Measurements from ENCODE around the gene LYRM4.

Gene LYRM4

DNA sequence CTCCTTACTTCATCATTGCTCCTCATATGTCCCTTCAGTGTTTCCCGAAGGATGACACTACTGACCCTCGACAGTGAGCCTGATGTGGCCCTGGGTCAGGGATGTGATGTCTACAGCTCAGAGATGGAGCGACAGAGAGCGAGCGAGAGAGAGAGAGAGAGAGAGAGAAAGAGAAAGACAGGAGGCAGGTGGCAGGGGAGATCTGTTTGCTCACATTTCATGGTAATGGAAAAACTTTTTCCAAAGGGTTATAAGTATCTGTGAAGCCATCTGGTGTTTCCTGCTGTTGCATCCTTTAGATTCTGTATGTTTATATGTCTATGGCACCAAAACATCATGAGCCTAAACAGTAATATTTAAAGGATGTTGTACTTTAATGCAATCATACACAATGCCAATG, 98.4 kb downstream of the LYRM4 start:
- H3K4me3 ChIP-seq (ENCODE audit: low read depth, low read length) = no peak overlapping the region
- POLR2A ChIA-PET = no interaction called here
- no peak for DNase-seq (ENCODE audit: low read depth, low spot score)
- TF ChIP-seq, protein P1, sequence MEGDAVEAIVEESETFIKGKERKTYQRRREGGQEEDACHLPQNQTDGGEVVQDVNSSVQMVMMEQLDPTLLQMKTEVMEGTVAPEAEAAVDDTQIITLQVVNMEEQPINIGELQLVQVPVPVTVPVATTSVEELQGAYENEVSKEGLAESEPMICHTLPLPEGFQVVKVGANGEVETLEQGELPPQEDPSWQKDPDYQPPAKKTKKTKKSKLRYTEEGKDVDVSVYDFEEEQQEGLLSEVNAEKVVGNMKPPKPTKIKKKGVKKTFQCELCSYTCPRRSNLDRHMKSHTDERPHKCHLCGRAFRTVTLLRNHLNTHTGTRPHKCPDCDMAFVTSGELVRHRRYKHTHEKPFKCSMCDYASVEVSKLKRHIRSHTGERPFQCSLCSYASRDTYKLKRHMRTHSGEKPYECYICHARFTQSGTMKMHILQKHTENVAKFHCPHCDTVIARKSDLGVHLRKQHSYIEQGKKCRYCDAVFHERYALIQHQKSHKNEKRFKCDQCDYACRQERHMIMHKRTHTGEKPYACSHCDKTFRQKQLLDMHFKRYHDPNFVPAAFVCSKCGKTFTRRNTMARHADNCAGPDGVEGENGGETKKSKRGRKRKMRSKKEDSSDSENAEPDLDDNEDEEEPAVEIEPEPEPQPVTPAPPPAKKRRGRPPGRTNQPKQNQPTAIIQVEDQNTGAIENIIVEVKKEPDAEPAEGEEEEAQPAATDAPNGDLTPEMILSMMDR (IDR thresholded peaks at IDR 0.05; ENCODE audit: insufficient read depth, low read length, missing control alignments) = no peak
- CTCF ChIA-PET = interaction anchor here (1.8 kb wide), 1 partner anchor 18 kb away, joined by 6 read pairs; no protein-coding TSS in a partner anchor

DNA sequence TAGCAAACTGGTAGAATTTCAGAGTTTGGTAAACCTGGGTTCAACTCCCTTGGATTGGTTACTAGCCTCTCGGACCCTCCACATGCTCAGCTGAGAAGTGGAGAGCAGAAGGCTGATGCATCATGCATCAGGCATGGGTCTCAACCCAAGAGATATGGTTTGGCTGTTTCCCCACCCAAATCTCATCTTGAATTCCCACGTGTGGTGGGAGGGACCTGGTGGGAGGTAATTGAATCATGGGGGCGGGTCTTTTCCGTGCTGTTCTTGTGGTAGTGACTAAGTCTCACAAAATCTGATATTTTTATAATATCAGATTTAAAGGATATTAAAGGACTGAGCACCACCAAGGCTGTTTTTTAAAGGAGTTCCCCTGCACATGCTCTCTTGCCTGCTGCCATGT, 100.5 kb downstream of the LYRM4 start:
- H3K4me3 ChIP-seq (ENCODE audit: low read depth, low read length) = no peak overlapping the region
- ChIA-PET CTCF (interaction anchor here (1.2 to 1.9 kb wide), 2 partner anchors 16 to 104 kb away, joined by 4 to 8 read pairs; no protein-coding TSS in a partner anchor), POLR2A (interaction anchor here (0.7 kb wide), 1 partner anchor 97 kb away, joined by 3 read pairs; no protein-coding TSS in a partner anchor)
- DNase-seq (ENCODE audit: low read depth, low spot score) = no peak
- TF ChIP-seq, protein P1 (IDR thresholded peaks at IDR 0.05; ENCODE audit: insufficient read depth, low read length, missing control alignments) = no peak

GRCh38 chr6:5159162-5159561, 101.6 kb downstream of the LYRM4 start:
- no peak overlapping the region for H3K4me3 ChIP-seq (ENCODE audit: low read depth, low read length)
- ChIA-PET POLR2A (no interaction called here), CTCF (interaction anchor here (1.2 kb wide), 1 partner anchor 15 kb away, joined by 8 read pairs; no protein-coding TSS in a partner anchor)
- TF ChIP-seq, protein P1 (IDR thresholded peaks at IDR 0.05; ENCODE audit: insufficient read depth, low read length, missing control alignments) = no peak
- DNase-seq (ENCODE audit: low read depth, low spot score) = no peak

DNA sequence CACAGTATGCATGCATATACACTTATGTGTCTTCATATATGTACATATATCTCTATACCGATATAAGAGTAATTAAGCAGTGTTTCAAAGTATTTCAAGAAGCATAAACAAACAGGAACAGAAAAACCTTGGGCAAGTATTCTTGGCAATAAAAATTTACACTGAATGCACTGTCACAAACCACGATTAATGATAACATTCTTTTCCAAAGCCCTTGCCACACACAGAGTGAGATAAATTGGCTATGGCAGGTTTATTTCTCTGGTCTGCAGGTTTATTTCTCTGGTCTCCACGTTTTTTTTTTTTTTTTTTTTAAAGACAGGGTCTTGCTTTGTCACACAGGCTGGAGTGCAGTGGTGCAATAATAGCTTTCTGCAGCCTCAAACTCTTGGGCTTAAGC, 102.6 kb downstream of the LYRM4 start:
- TF ChIP-seq, protein P1 (IDR thresholded peaks at IDR 0.05; ENCODE audit: insufficient read depth, low read length, missing control alignments) = no peak
- CTCF ChIA-PET = no interaction called here
- no peak for DNase-seq (ENCODE audit: low read depth, low spot score)
- POLR2A ChIA-PET = no interaction called here
- H3K4me3 ChIP-seq (ENCODE audit: low read depth, low read length) = no peak overlapping the region

GRCh38 chr6:5157621-5158138, 103.1 kb downstream of the LYRM4 start:
- ChIA-PET POLR2A (no interaction called here), CTCF (no interaction called here)
- TF ChIP-seq, protein P1 (IDR thresholded peaks at IDR 0.05; ENCODE audit: insufficient read depth, low read length, missing control alignments) = no peak

GRCh38 chr6:5156627-5157026, 104.1 kb downstream of the LYRM4 start:
- TF ChIP-seq, protein P1 (IDR thresholded peaks at IDR 0.05; ENCODE audit: insufficient read depth, low read length, missing control alignments) = no peak
- no peak for DNase-seq (ENCODE audit: low read depth, low spot score)
- CTCF ChIA-PET = interaction anchor here (1.8 kb wide), 1 partner anchor 13 kb away, joined by 9 read pairs; no protein-coding TSS in a partner anchor
- H3K4me3 ChIP-seq (ENCODE audit: low read depth, low read length) = no peak overlapping the region
- POLR2A ChIA-PET = interaction anchor here (0.6 kb wide), 1 partner anchor 423 kb away, joined by 4 read pairs; no protein-coding TSS in a partner anchor

More at GRCh38 chr6:5157621-5158138, 103.1 kb downstream of the LYRM4 start:
- DNase-seq (ENCODE audit: low read depth, low spot score) = no peak
- H3K4me3 ChIP-seq (ENCODE audit: low read depth, low read length) = no peak overlapping the region

Measured in AG04449 (cell line).